CD4-positive, alpha-beta T cell treated with Interleukin-10 for 1 hour (primary cell): ENCODE results near the gene FAM120B.

Experiments
- DNase-seq: peaks from one replicate; pipeline ENCODE4 v3.0.0-alpha.2; 2020

The FAM120B gene

DNA sequence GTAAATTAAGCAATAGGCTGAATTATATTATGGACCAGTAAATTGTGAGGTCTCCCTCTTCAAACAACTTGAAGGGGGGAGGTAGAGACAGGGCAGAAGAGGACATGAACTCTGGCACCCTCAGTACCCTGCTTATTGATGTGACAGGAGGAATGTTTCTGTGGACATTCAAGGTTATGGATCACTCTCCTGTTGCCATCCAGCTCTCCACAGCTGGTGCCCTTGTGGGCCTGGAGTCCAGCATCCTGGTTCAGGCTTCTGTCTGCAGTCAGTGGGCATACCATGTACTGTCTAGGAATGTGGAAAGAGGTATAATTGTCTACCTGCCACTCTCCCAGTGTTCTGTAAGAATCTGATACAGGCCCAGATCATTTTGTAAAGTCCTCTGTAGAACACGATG, 55.6 kb downstream of the FAM120B start:
- no peak for DNase-seq

- DNase-seq, result no peak
Observed at GRCh38 chr6:170363255-170363654, 56.7 kb downstream of the FAM120B start.

- DNase-seq, result no peak
Observed at GRCh38 chr6:170365121-170365520, 58.6 kb downstream of the FAM120B start.

GRCh38 chr6:170365593-170365992, 59.0 kb downstream of the FAM120B start:
- no peak for DNase-seq

- no peak for DNase-seq
Observed at GRCh38 chr6:170366248-170366960, 59.8 kb downstream of the FAM120B start.

- DNase-seq, result no peak
Observed at GRCh38 chr6:170367241-170367640, 60.7 kb downstream of the FAM120B start.

DNA sequence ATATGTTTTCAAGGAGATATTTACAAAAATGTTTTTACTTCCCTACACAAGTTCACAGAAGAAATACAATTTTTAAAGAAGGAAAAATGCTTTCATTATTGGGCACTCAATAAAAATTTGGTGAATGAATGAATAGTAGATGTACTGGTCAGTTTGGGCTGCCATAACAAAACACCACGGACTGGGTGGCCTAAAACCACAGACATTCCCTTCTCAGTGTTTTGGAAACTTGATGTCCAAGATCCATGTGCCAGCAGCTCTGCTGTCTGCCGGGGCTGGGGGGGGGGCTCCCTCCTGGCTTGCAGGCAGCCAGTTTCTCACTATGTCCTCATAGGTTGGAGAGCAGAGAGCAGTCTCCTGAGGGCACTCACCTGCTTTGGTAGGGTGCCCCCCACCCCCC, 62.0 kb downstream of the FAM120B start:
- no peak for DNase-seq

DNA sequence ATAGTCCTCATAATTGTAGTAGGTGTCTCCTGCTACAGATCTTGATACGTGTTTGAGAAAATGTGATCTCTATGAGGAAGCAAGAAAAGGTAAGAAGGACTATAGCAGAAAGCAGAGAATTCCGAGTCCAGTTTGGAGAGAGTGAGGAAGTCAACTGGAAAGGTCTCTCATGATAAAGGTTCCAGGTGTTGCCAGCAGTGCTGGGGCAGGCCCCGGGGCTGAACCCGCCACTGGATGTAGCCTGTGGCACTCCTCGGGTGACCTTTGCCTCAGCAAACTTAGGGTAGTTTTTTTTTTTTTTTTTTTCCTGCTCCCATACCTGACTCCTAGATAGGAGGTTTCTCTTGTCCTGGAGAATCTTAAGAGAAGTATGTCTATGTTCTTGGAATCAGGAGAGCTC, 62.8 kb downstream of the FAM120B start:
- DNase-seq, result no peak

DNA sequence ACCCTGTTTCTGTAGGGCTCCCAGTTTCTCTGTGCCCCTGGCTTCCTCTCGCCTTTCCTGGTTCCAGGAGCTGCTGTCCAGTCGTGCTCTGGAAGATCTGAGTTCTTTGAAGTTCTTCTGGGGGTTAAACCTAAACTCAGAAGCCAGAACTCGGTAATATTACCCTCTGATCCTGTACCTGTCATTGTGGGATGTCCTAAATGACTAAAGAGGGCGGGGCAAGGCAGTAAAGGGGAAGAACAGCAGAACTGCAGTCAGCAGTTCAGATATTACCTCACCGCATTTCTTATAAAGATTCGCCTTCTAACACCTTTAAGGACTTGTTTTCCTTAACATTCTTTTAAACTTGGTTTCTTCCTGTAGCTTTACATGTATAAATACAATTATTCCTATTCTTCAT, 63.9 kb downstream of the FAM120B start:
- no peak for DNase-seq

DNA sequence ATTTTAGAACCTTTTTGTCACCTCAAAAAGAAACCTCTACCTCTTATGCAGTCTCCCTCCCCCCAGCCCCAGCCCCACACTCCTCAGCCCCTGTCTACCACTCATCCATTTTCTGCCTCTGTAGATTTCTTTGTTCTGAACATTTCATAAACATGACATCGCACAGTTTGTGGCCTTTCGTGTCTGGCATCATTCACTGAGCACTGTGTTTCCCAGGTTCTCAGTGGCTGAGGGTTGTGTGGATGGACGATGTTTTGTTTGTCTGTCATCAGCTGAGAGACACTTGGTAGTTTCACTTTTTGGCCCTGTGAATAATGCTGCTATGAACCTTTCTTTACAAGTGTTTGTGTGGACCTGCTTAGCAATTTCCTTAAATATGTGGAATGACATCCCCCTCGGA, 64.5 kb downstream of the FAM120B start:
- no peak for DNase-seq

DNA sequence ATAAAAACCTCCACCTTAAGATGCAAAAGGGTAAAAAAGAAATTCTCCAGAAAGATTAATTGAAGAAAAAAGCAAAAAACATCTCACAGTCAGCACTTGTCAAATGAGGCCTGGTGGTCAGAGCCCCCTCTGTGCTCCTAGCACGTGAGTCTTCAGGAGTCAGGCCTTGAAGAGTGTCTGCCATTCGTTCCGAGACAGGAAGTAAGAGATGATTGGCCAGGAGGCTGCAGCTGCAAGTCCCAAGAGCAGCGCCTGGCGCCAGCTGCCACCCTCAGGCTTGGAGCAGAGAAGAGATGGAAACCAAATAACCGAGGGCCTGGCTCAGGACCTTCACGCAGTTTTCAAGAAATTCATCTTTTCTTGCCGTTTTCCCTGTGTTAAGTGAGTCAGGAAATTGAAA, 65.0 kb downstream of the FAM120B start:
- no peak for DNase-seq

- DNase-seq, result no peak
Observed at GRCh38 chr6:170372380-170373325, 66.1 kb downstream of the FAM120B start.

GRCh38 chr6:170374571-170375444, 68.2 kb downstream of the FAM120B start:
- DNase-seq, result no peak

DNA sequence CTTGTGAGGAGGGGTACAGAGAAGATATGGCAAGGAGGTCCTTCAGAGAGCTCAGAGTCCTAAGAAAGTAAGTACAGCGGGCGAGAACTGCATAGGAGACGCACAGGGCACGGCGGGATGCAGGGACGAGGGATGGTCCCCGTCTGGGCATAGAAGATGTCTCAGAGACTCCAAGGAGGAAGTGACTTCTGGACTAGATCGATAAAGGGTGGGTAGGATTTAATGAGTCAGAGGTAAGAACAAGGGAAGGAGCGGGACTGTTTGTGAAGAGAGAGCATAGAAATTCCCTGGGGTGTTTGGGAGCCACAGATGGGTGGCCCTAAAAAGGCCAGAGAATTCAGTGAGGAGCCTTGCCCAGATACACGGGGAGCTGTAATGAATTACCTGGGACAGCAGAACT, 69.1 kb downstream of the FAM120B start:
- no peak for DNase-seq

DNA sequence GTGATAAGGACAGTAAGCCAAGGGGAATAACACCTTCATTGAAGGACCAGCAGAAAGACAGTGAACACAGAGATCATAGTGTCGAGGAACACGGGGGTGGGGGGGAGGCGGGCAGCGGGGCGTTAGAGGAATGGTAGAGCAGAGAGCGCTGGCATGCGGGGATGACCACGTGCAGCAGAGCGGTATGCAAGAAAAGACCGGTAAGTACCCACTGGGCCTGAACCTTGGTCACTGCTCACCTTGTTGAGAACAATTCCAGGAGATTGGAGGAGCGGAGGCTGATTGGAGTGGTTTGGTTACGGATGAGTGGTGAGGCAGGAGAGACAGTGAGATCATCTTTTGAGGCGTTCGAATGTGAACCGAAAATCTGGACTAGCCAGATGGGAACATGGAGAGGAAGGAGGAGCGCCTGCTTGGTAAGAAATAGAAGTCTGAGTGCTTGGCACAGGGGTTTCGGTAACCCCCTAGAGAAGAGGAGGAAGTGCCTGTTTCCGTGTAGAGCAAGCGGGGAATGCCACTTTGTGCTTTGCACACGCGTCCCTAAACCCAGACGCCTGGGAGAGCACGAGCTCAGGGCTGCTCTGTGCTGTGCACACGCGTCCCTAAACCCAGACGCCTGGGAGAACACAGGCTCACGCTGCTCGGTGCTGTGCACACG, 70.0 kb downstream of the FAM120B start:
- DNase-seq, result no peak

DNA sequence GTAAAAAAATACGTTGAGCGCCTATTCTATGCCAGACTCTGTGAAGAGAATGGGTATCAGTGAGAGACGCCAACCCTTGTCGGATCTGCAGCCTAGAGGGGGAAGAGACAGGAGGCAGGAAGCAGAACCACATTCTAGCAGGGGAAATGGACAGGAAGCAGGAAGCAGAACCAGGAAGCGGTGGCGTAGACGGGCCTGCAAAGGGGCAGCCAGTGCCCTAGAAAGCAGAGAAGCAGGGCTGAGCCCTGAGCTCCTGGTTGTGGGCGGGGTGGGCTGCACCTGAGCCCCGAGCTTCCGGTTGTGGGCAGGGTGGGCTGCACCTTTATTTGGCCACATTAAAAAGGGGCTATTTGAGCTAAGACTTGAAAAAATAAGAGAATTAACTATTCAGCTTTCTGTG, 71.9 kb downstream of the FAM120B start:
- DNase-seq, result peak; percentile 13

DNA sequence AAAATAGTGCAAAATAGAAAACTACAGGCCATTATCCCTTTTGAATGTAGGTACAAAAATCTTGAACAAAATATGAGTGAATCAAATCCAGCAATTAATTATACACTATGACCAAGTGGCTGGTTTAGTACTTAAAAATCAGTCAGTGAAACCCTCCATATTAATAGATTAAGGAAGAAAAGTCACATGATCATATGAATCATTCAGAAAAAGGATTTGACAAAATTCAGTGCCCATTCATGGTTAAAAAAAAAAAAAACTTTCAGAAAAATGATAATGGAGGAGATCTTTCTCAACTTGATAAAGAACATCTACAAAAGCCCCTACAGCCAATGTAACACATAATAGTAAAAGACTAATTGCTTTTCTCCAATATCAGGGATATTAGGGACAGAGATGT, 75.0 kb downstream of the FAM120B start:
- no peak for DNase-seq

- DNase-seq, result no peak
Observed at GRCh38 chr6:170383466-170384035, 77.0 kb downstream of the FAM120B start.

- DNase-seq, result no peak
Observed at GRCh38 chr6:170385506-170385905, 78.9 kb downstream of the FAM120B start.

DNA sequence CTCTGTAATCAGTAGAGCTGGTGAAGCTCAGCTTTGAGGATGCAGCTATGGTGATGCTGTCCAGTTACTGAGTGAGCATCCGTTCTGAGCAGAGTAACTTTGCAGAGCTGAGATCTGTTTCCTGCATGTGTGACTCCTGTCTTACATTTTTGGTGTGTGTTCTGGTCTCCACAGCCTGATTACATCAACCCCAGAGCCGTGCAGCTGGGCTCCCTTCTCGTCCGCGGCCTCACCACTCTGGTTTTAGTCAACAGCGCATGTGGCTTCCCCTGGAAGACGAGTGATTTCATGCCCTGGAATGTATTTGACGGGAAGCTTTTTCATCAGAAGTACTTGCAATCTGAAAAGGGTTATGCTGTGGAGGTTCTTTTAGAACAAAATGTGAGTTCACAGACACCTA, 81.6 kb downstream of the FAM120B start:
- DNase-seq, result no peak

- no peak for DNase-seq
Observed at GRCh38 chr6:170393033-170393432, 86.5 kb downstream of the FAM120B start.

DNA sequence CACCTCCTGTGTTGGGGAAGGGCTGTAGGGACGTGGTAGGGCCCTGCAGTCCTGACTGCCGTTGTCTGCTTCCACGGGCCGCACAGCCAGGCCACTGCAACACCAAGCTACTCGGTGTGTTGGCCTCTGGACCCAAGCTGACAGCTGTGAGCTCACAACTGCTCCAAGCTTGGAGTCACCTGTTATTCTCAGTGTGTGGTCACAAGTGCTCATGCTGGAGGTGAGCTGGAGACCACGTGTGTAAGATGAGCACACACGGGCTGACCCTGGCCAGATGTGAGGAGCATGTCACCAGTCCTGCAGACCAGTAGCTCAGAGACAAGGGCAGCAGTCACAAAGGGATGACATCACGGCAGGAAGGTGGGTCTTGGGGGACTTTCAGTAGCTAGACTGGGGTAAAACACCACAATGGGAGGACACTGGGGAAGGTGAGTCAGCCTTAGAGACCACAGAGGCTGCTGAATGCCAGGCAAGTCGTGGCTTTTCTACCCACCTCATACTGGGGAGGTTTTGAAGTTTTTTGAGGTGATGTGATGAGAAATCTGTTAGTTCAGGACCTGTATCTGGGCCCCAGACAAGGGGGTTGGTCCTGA, 87.3 kb downstream of the FAM120B start:
- no peak for DNase-seq
